ENCODE results near the gene MYMX.

- no peak for TF ChIP-seq GATA2 (IDR thresholded peaks at IDR 0.05; ENCODE audit: low read depth, low read length)
- no peak for TF ChIP-seq GATA3 (IDR thresholded peaks at IDR 0.05; ENCODE audit: low read depth, low read length)
Observed at GRCh38 chr6:44202972-44203750, 13.6 kb upstream of the MYMX start.
